Esophagus muscularis mucosa (tissue), 4 donors: ENCODE results near the gene ETF1. TPM values are rescaled to one million over a fixed set of nuclear protein-coding genes. Genes with fewer than 3 reads are reported as not detected.

ENCODE experiments used
- DNase-seq: peaks from one replicate; pipeline ENCODE4 v3.0.0-alpha.2; 2017; ENCODE audit errors: extremely low spot score
- H3K27ac ChIP-seq, 4 donors: fragments of 200-600 bp; sonication (generic); replicated peaks in 1 of 4; 1 replicate in 3 of 4; 2 replicates in 1 of 4; pipeline ENCODE4 v1.5.1; 2016 to 2019; ENCODE audit warnings: mild to moderate bottlenecking in 1 of 4
- H3K27me3 ChIP-seq, 4 donors: fragments of 200-600 bp; sonication (generic); one replicate each; pipeline versions ENCODE4 v1.5.1 to v1.6.0; 2016 to 2019
- H3K36me3 ChIP-seq, 4 donors: fragments of 200-600 bp; sonication (generic); one replicate each; pipeline ENCODE4 v1.5.1; 2016 to 2019
- H3K4me1 ChIP-seq, 4 donors: fragments of 200-600 bp; sonication (generic); one replicate each; pipeline ENCODE4 v1.5.1; 2016 to 2019
- H3K4me3 ChIP-seq, 4 donors: fragments of 200-600 bp; sonication (generic); 1 replicate in 2 of 4; 2 replicates in 2 of 4; pipeline ENCODE4 v1.5.1; 2016 to 2019; ENCODE audit warnings: mild to moderate bottlenecking in 4 of 4, moderate library complexity in 1 of 4
- H3K9me3 ChIP-seq, 4 donors: fragments of 200-600 bp; sonication (generic); 1 replicate in 3 of 4; 2 replicates in 1 of 4; pipeline ENCODE4 v1.5.1; 2016 to 2019
- EP300 ChIP-seq: sonication (generic); formaldehyde crosslinking; IDR thresholded peaks from one replicate; pipeline ENCODE4 v1.6.1; 2017; ENCODE audit warnings: antibody characterized with exemption
- POLR2A ChIP-seq: fragments of 450-650 bp; IDR thresholded peaks from one replicate; pipeline ENCODE4 v1.6.1; 2017; ENCODE audit warnings: antibody characterized with exemption, moderate library complexity, mild to moderate bottlenecking, low read depth
- POLR2AphosphoS5 ChIP-seq, 2 donors: sonication (generic); formaldehyde crosslinking; IDR thresholded peaks; one replicate each; pipeline ENCODE4 v1.6.1; 2017; ENCODE audit warnings: antibody characterized with exemption in 2 of 2
- WGBS: methylation state at CpG from one replicate; pipeline ENCODE4 v1.1.5; 2018; 5-methylcytosine and 5-hydroxymethylcytosine counted together
- intact Hi-C: fragments of 100-400 bp; cut with DNase I; formaldehyde crosslinking; loops from one replicate; pipeline ENCODE4 v1.15.1; 2023
- total RNA-seq, 4 donors: library from RNA; depleted of rRNA; stranded (reverse); fragments of >200 nt; gene quantifications; one replicate each; pipeline versions ENCODE4 v1.1.0 to v1.2.1, GENCODE V29; 2016
- TF ChIP-seq, protein P1 (sequence below), 3 experiments: fragments of 200-600 bp in 2 of 3; fragments of 450-650 bp in 1 of 3; sonication (generic) in 2 of 3; IDR thresholded peaks; one replicate each; pipeline ENCODE4 v1.5.1; 2017 to 2019; ENCODE audit warnings: antibody characterized with exemption in 3 of 3, mild to moderate bottlenecking in 2 of 3, moderate library complexity in 1 of 3

The ETF1 gene
- total RNA-seq, 4 donors from 2014 or later, result 90.5 to 154 (median 111) TPM

DNA sequence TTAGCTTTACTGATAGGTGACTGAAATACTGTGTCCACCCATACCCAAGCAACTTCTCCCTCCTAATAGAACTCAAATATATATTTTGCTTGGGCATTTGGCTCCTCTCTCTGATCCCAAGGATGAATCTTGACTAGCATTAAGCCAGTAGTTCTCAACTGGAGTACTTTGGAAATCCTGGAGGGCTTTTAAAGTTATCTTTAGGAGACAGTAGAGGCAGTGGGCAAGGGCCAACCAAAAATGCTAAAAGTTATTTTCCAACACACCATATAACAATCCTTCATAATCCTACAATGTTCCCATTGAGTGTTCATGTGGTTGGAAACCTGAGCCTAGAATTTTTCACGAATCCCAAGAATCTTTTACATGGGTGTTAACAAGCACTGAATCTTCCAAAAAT, 11.1 kb upstream of the ETF1 start:
- intact Hi-C loops, result no loop called here
- WGBS, result 76% methylated on average over 1 of the region's 1 CpG
- Histone ChIP-seq H3K9me3 (no peaks in the 10 kb centered on the region), H3K36me3 (peaks cover 40 to 65% (median 60%) of the 10 kb centered on the region in 4 donors), H3K4me1 (no peaks in the 10 kb centered on the region), H3K27ac (no peak overlapping the region), H3K4me3 (no peak overlapping the region), H3K27me3 (no peaks in the 10 kb centered on the region)
- TF ChIP-seq EP300, result no peak
- no peak for TF ChIP-seq POLR2AphosphoS5 (IDR thresholded peaks at IDR 0.05)
- DNase-seq, result no peak

DNA sequence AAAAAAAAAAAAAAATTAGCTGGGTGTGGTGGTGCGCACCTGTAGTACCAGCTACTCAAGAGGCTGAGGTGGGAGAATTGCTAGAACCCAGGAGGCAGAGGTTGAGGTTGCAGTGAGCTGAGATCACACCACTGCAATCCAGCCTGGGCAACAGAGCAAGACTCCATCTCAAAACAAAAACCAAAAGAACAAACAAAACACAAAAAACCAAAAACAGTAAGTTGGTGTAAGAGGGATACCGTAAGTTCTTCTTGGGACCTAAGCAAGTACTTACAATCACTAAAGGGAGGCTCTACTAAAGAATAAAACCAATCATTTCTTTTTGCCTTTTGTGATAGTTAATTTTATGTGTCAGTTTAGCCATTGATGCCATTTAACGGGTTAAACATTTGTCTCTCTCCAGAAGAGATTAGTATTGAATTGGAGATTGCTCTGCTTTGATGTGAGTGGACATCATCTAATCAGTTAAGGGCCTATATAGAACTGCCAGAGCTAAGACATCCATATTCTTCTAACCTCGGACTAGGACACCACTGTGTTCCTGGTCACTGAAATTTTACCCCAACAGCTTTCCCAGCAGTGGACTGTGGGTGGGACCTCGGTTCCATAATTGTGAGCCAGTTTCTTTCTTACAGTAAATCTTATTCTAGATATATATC, 10.5 kb upstream of the ETF1 start:
- H3K4me1 ChIP-seq, result peaks cover 0 to 3% (median under 1%) of the 10 kb centered on the region in 4 donors
- no peak for TF ChIP-seq EP300
- TF ChIP-seq POLR2AphosphoS5 (IDR thresholded peaks at IDR 0.05), result no peak
- TF ChIP-seq, protein P1, sequence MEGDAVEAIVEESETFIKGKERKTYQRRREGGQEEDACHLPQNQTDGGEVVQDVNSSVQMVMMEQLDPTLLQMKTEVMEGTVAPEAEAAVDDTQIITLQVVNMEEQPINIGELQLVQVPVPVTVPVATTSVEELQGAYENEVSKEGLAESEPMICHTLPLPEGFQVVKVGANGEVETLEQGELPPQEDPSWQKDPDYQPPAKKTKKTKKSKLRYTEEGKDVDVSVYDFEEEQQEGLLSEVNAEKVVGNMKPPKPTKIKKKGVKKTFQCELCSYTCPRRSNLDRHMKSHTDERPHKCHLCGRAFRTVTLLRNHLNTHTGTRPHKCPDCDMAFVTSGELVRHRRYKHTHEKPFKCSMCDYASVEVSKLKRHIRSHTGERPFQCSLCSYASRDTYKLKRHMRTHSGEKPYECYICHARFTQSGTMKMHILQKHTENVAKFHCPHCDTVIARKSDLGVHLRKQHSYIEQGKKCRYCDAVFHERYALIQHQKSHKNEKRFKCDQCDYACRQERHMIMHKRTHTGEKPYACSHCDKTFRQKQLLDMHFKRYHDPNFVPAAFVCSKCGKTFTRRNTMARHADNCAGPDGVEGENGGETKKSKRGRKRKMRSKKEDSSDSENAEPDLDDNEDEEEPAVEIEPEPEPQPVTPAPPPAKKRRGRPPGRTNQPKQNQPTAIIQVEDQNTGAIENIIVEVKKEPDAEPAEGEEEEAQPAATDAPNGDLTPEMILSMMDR (IDR thresholded peaks at IDR 0.05), result no peak
- no peak for TF ChIP-seq POLR2A
- no peak overlapping the region for H3K4me3 ChIP-seq
- H3K9me3 ChIP-seq, result no peaks in the 10 kb centered on the region
- H3K27ac ChIP-seq, result no peak overlapping the region
- DNase-seq, result no peak
- no peaks in the 10 kb centered on the region for H3K27me3 ChIP-seq
- intact Hi-C loops, result no loop called here
- H3K36me3 ChIP-seq, result peaks cover 36 to 59% (median 54%) of the 10 kb centered on the region in 4 donors
- 86% methylated on average over 5 of the region's 5 CpGs for WGBS

DNA sequence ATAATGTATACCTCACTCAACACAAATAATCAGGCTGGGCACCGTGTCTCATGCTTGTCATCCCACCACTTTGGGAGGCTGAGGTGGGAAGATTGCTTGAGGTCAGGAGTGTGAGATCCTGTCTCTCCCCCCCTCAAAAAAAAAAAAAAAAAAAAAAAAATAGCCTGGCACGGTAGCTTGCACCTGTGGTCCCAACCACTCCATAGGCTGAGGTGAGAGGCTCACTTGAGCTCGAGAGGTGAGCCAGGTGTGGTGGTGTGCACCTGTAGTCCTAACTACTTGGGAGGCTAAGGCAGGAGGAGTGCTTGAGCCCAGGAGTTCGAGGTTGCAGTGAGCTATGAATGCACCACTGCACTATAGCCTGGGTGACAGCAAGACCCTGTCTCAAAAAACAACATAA, 9.6 kb upstream of the ETF1 start:
- TF ChIP-seq EP300 (no peak), POLR2A (no peak), POLR2AphosphoS5 (IDR thresholded peaks at IDR 0.05) (no peak)
- TF ChIP-seq, protein P1 (IDR thresholded peaks at IDR 0.05), result no peak
- intact Hi-C loops, result no loop called here
- WGBS, result 92% methylated on average over 4 of the region's 4 CpGs
- no peak for DNase-seq
- Histone ChIP-seq H3K4me1 (peaks cover 8 to 12% (median 10%) of the 10 kb centered on the region in 4 donors), H3K27me3 (no peaks in the 10 kb centered on the region), H3K36me3 (peaks cover 27 to 50% (median 45%) of the 10 kb centered on the region in 4 donors), H3K27ac (no peak overlapping the region), H3K4me3 (no peak overlapping the region), H3K9me3 (no peaks in the 10 kb centered on the region)

DNA sequence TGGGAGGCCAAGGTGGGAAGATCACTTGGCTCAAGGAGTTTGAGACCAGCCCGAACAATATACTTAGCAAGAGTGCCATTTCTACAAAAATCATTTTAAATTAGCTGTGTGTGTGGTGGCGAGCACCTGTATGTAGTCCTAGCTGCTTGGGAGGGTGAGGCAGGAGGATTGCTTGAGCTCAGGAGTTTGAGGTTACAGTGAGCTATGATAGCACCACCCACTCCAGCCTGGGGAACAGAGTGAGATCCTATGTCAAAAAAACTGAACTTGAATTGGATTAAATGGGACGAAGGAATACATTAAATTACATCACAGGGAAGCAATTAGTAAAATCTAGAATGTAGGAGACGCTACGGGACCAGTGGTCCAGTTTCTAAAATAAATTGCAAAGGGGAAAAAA, 6.4 kb upstream of the ETF1 start:
- H3K9me3 ChIP-seq, result no peaks in the 10 kb centered on the region
- intact Hi-C loops, result loop anchor here (5.0 kb wide), 1 partner anchor 97 kb away; no protein-coding TSS in a partner anchor
- no peaks in the 10 kb centered on the region for H3K27me3 ChIP-seq
- no peak overlapping the region for H3K27ac ChIP-seq
- DNase-seq, result no peak
- H3K4me3 ChIP-seq, result no peak overlapping the region
- peaks cover 0 to 18% (median 13%) of the 10 kb centered on the region in 4 donors for H3K36me3 ChIP-seq
- 95% methylated on average over 5 of the region's 5 CpGs for WGBS
- TF ChIP-seq POLR2AphosphoS5 (IDR thresholded peaks at IDR 0.05), result no peak
- TF ChIP-seq, protein P1 (IDR thresholded peaks at IDR 0.05), result no peak
- no peak for TF ChIP-seq POLR2A
- no peak for TF ChIP-seq EP300
- peaks cover 39 to 45% (median 42%) of the 10 kb centered on the region in 4 donors for H3K4me1 ChIP-seq

DNA sequence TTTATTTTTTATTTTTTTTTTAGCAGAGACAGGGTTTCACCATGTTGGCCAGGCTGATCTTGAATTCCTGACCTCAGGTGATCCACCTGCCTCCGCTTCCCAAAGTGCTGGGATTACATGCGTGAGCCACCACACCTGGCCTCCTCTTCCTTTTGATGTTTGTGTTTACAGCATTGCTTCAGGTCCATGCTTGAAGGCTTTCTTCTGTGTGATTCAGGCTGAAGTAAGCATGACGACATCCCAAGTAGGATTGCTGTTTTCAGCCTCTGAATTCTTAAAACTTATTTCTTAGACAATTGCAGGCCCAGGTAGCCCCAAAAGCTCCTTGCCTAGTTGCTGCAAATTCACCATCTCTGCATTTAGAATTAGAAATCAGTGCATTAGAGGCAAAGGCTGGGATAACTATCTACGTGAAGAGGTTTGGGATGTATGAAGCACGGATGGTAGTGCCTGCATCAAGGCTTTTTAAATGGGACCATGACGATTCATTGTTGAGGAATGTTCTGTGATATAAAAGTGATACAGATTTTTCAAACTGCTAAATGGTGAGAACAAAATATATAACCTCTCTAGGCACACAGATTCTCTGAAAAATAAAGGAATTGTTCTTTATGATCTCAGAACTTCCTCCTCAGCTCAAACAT, 3.0 kb upstream of the ETF1 start:
- Histone ChIP-seq H3K4me3 (no peak overlapping the region), H3K36me3 (no peaks in the 10 kb centered on the region), H3K27me3 (no peaks in the 10 kb centered on the region), H3K9me3 (no peaks in the 10 kb centered on the region), H3K4me1 (peaks cover 49 to 59% (median 58%) of the 10 kb centered on the region in 4 donors), H3K27ac (no peak overlapping the region)
- intact Hi-C loops, result loop anchor here (5.0 kb wide), 1 partner anchor 94 kb away; no protein-coding TSS in a partner anchor
- no peak for DNase-seq
- TF ChIP-seq EP300 (no peak), POLR2AphosphoS5 (IDR thresholded peaks at IDR 0.05) (no peak), POLR2A (no peak)
- TF ChIP-seq, protein P1 (IDR thresholded peaks at IDR 0.05), result no peak
- WGBS, result 80% methylated on average over 6 of the region's 6 CpGs
